Activated gamma-delta T cell treated with anti-CD3 and anti-CD28 coated beads, Interleukin-2, amount 50 U/mL, for 16 hours (primary cell): ENCODE data around the gene IQSEC1.

ENCODE experiments used
- DNase-seq: peaks from one replicate; pipeline ENCODE4 v3.0.0-alpha.2; 2020; ENCODE audit warnings: low read depth

Gene IQSEC1

DNA sequence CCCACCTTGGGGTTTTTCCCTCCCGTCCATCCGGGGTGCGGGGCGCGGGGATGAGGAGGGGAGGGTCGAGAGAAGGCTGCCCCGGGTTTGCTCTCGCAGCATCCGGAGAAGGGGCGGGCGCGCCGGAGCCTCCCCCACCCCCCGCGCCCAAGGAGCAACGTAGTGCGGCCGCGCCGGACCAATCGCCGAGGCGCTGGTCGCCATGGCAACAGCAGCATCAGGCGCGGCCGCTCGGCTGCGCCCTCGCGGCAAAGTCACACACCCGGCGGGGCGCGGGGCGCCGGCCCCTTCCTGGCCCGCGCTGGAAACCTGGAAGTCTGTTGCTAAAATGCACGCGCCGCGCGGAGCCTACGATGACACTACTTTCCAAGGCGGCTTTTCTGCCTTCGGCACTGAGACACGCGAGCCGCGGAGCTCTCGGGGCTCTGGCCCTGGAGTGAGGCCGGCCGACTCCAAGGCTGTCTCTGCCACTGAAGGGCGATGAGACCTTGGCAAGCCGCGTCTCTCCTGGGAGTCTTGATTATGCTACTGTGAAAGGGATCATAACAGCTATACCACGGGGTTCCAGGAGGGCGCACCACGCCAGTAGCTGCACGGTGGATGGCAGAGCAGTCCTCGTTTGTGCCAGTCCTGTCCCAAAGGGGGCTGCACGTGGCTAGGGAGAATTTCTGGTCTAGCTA lies at the start of gene IQSEC1:
IQSEC1 (minus strand) TSS at position 104 of the 680 bp plus-strand sequence. CDS start 415 bp downstream, outside the sequence.
- DNase-seq: peak; percentile 52

DNA sequence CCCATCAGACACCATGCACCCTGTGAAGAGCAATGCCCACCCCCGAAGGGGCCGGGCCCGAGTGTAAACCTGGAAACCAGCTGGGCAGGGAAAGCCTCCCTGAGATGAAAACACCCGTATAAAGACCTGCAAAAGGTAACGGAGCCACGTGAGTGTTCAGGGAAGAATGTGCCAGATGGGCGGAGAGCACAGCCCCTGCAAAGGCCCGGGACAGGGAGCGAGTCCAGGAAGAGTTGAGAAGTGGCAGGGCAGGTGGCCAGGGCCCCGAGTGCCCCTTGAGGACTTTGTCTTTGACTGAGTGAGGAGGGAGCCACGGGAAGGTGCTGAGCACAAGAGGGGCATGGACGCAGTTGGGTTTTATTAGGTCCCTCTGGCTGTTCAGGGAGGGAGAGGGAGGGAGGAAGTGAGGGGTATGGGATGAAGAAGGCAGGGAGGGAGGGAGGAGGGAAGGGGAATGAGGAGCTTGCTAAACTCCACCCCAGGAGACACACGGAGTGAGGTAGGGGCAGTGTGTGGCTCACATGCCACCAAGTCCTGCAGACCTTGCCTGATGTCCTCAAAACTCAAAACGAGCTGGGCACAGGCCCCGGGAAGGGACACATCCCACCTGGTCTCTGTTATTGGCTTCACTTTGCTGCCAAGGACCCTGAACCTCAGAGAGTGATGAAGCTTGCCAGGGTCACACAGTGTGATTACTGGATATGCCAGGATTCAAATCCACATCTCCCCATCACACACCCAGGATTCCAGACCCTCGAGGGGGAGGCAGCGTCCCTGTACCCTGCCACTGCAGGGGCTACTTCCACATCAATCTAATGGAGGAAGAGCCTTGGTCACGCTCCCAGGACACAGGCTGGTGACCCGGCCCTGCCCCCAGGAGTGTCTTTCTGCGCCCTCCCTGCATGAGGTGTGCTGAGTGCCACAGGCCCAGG lies 49.1 kb upstream of the IQSEC1 start:
- no peak for DNase-seq

DNA sequence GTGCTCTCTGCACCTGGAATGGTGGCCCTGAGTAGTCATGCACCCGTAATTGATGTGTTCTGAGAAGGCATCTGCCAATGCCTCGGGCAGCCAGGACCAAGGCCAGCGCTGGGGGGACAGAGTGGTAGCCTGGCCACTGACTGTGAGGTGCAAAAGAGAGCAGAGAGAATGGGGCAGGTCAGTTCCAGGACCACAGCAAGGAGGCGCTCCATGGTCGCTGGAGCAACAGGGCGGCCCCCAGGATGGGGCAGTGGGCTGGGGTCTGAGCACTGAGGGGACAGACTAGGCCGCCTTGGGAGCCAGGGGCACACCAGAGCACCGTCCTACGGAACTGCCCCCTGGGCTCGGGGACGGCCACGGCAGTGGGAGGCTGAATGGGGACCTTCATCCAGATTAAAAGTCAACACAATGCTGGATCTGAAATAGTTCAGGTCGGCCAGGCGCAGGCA lies 48.3 kb upstream of the IQSEC1 start:
- DNase-seq: no peak

DNA sequence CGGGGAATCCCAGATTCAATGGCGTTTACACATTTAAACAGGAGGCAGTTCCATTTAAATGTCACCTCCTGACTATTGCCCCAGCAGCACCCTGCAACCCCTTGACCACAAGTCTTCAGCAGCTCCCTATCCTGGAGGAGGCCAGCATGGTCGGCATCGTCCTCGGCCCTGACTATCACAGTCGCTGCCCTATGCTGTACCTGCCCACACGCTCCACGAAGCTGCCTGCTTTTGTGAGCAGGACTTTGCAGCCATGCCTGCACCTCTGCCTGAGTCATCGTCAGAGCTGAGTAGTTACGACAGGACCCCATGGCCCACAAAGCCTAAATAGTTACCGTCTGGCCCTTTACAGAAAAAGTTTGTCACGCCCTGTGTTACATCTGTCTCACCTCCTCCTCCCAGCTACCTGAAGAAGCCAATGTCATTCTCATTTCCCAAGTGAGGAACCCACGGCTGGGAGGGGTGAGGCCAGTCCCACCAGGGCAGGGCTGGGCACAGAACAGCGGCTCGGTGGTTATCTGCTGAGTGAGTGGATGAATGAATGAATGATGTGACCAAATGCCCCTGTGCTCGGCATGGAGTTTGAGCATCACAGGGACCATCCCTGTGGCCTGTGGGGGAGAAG lies 47.8 kb upstream of the IQSEC1 start:
- DNase-seq: no peak

DNA sequence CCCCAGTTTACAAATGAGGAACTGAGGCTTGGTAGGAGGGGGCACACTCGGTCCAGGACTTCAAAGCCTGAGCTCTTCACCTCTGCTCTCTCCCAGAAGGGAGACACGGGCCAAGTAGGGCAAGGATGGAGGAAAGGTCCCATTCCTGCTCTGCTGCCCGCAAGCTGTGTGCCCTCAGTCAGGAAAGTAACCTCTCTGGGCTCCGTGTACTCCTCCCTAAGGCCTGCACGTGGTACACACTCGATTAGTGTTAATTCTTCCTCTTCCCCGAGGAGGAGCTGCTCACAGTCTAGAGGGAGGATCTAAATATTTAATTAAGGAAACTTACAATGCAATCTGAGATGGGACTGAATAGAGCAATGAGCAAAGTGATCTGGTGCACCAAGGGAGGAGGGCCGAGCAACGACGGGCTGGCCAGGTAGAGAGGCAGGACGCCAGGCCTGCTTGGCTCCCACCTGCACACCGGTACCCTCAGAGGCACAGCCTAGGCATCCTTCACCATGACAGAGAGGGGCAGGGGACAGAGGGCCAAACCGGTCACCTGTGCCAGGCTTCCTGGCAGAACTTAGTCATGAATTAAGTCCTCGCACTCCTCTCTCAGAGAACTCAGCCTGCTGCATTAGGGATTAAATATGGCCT lies 47.2 kb upstream of the IQSEC1 start:
- no peak for DNase-seq

DNA sequence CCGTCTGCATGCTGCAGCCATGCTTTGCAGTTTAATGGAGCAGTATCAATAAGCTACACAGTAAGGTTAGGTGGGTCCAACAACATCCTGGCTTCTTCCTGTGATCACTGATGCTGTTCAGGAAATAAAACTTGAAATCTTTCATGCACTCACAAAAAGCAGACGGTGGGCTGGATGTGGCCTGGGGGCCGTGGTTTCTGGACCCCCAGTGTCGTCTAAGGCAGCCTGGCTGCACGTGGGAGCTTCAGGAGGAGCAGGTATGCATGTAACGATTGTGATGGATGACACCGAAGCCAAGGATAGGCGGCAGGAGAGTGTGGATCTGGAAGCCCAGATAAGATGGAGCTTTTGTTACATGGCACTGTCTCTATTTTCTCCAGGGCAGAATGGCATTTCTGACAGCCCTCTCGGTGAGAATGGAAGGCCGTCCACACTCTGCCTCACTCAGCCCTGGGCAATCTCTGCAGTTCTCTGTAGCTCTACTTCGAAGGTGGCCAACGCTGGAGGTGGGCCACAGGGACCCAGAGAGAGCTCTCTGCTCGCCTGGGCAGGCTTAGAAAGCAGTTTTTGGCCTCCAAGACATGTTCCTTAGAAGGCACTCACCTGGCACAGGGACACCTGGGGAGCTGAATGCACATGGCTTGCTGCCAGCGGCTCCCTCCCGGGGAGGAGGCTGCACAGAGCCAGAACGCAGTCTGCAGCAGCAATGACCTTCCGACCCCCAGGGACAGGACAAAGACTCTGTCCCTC lies 46.4 kb upstream of the IQSEC1 start:
- DNase-seq: no peak

DNA sequence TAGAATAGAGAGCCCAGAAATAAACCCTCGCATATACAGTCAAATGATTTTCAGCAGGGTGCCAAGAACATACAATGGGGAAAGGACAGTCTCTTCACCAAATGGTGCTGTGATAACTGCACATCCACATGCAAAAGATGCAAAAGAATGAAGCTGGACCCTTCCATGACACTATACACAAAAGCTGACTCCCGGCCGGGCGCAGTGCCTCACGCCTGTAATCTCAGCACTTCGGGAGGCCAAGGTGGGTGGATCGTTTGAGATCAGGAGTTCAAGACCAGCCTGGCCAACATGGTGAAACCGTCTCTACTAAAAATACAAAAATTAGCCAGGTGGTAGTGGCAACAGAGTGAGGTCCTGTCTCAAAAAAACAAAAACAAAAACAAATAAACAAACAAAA lies 43.2 kb upstream of the IQSEC1 start:
- DNase-seq: no peak

DNA sequence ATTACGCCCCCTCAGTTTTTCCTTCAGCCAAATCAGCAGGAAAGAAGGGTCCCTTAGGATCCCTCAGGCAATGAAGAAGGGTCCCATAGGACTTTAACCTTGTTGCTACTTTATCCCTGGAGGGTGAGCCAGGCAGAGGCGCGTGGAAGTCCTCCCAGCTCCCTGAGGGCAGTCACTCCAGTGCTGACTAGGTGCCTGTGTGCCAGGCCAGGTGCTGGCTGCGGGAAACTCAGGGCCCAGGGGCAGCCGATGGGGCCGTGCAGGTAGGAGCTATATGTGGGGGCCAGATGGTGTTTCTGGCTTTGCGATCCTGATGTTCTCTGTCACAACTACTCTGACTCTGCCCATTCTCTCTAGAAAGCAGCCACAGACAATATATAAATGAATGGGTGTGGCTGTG lies 42.8 kb upstream of the IQSEC1 start:
- DNase-seq: no peak

DNA sequence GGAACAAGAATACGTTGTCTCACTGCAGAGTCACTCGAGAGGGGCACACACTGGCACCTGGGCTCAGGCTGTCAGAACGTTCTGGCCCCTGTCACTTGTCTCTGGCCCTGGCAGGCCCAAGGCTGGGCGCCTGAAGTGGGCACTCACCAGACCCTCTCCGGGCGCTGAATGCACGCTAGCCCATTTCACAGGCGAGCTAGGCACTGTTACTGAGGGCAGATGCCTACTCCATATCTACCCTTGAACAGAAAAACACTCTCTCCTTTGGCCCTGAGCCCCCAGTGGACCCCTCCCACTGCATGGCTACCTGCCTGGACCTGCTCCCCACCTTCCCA lies 42.3 kb upstream of the IQSEC1 start:
- DNase-seq: no peak

DNA sequence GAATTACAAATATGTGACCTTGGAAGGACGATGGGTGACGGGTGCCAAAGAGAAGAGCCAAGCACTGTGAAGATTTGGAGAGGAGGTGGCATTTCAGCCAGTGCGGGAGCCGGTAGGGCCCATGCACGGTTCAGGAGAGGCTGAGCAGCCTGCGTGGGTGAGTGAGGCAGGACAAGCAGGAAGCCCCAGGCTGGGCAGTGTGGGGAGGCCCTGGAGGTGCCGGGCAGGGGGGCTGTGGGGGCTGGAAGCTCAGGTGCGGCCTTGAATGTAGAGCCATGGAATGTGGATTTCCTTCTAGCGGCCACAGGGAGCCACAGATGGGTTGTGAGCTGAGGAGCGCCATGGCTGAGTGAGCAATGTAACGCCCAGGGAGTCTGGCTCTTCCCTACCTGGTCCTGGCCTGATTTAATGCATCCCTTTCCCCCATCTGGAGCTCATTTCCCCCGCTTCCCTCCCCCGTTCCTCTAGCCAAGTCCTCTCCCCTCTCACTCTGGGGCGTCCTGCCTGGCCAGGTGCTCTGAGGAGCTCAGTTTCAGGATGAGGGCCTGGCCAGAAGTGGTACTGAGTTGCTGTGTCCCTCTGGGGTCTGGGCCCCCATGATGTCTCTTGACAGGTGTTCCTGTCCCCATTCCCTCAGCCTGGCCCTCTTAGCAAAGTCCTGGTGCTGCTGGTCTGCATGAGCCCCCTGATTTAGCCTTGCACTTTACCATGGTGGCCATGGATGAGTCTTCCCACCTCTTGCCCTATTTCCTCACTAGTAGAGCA lies 41.8 kb upstream of the IQSEC1 start:
- no peak for DNase-seq

DNA sequence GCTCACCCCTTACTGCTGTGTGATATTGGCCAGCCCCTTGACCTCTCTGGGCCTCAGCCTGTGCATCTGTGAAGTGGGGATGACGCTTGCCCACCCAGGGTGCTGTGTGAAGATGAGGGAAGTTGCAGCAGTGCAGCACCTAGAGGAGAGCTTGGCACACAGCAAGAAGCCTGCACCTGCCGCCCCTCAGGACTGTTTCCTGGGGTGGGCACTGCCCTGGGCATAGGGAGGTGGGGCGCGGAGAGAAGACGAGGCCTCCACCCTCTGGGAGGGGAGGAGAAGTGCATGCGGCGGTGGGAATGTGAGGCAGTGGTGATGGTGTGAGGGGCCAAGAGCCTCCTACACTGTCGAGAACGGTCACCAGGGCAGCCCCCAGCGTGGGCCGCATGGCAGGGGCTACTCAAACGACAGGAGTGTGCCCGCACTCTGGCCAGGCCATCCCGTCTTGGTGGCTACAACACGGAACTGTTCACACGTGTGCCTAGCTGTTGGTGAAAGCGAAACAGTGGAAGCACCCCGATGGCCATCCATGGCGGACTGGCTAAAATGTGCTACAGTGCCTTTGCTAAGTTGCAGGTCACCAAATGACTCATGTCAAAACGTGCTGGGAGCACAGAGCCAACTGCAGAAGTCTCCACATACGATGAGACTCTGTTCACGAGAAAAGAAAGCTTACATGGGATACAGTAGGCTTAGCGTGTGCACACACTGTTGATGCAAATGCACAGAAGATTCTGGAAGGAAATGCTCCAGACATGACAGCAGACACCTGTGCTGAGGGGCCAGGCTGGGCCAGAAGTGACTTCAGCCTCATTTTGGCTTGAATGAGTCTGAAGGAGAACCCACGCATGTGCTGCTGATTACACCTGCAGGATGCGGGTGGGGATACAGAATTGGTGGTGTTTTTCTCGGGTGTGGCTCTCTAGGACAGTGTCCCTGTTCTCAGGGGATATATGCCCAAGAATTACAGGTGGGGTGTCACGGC lies 40.4 kb upstream of the IQSEC1 start:
- no peak for DNase-seq

DNA sequence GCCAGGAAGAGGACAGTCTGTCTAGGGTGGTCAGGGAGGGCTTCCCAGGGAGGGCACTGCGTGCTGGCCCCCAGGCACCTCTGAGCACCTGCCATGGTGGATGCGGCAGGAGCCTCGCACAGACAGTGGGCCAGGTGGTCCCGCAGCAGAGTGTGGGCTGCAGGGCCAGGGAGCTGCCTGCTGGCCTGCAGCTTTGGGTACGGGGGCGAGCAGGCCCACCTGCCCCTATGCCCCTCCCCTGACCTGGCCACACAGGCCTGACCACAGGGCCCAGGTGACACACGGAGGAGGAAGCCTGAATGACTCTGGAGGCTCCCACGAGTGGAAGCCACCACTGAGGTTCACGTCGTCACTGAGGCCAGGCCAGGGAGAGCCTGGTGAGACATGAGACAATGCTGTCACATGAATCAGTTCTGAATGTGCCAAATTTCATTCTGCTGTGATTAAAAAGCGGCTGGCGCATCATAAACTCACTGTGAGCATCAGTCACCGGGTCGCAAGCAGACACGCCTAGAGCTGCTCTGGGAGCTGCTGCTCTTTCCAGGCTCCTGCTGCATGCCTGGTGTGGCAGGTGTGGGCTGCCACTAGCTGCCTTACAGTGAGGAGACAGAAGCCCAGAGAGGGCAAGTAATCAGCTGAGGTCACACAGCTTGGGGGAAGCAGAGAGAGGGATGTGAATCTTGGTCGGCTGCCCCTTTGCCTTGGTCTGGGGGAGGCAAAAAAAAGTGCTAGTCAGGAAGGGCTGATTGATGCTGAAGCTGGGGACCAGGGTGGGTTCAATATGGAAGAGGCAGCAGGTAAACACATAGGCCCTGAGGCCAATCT lies 39.5 kb upstream of the IQSEC1 start:
- DNase-seq: no peak

DNA sequence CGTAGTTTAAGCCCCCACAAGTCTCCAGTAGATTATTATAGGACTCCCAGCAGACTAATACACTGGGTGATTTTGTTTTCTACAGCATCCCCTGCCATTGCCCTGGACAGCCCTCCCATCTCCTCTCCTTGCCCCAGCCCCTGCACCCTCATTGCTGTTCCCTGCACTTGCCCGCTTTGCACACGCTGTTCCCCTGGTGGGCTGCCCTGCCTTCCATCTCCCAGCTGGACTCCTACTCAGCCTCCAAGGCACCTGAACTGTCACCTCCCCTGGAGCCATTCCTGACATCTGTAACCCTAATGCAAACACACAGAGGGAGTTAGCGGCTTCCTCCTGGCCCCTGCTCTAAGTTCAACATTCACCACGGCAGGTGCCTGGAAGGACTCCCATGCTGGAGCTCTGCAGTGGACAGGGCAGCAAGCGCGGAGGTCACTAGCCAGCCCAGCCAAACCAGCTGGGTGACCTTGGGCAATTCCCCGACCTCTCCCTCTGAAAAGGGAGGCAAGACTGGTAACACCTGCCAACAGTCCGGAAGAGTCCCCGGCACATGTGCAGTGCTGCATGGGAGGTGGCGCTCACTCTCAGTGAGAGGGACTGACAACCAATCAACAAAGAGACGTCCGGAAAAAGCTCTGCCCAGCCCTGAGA lies 38.8 kb upstream of the IQSEC1 start:
- DNase-seq: no peak

DNA sequence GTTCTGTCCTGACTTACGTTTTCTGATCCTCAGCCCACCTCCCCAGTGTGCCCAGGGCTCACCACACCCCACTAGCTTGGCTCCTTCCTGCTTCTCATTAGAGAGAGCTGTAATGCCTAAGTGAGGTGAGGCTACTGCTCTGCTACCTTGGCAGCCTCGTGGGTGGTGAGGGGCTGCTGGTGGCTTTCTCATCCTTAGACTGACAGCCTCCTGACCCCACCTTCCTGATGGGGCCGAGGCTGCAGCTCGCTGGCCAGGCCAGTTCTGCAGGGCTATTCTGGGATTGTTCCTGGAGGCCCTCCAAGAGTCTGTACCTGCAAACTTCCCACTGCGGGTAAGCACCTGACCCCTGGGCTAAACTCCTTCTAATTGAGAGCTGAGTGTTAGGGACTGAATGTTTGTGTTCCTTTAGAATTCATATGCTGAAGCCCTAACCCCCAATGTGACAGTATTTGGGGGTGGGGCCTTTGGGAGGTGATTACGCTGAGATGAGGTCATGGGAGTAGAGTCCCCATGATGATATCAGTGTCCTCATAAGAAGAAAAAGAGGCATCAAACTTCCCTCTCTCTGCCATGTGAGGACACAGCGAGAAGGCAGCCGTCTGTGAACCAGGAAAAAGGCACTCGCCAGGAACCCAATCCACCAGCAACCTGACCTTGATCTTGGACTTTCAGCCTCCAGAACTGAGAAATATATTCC lies 38.1 kb upstream of the IQSEC1 start:
- no peak for DNase-seq

DNA sequence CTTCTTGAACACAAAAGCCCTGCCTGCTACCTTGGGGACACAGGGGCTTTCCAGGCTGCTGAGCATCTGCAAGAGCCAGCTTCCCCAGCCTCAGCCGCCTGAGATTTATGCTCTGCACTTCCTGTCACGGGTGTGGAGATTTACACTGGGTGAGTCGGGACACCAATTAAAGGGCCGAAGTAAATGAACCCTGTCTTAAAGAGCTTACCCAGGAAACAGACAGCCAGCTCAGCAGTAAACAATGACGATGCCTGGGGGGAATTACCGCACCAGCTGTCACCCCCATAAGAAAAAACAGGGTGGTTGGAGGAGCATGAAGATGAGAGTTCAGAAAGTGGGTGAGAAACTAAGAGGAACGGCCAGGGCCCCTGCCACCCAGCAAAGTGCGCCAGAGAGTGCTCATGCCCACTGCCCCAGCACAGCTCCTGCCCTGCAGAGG lies 37.5 kb upstream of the IQSEC1 start:
- peak; percentile 5 for DNase-seq

DNA sequence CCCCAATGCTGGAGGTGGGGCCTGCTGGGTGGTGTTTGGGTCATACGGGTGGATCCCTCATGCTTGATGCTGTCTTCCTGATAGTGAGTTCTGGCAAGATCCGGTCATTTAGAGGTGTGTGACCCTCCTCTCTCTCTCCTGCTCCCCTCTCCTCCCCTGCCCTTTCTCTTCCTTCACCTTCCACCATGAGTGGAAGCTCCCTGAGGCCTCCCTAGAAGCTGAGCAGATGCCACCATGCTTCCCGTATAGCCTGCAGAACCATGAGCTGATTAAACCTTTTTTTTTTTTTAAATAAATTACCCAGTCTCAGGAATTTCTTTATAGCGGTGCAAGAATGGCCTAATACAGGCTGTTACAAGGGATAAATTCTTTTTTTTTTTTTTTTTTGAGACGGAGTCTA lies 36.3 kb upstream of the IQSEC1 start:
- DNase-seq: no peak

DNA sequence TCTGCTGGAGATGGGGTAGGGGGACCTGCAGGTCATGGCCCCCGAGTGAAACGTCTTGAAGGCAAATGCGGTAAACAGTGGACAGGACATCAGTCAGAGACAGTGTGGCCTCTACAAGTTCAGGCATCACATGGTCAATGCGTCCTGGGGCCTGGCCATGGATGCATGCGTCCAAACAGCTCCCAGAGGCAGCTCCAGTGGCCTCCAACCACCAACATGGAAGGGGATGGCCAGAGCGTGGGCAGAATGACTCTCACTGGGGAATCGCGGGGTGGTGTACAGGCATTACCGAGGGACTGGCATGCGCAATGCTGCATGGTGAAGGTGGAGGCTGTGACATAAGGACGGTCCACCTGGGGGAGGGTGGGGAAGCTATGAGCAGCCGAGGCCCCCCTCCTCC lies 35.6 kb upstream of the IQSEC1 start:
- no peak for DNase-seq

DNA sequence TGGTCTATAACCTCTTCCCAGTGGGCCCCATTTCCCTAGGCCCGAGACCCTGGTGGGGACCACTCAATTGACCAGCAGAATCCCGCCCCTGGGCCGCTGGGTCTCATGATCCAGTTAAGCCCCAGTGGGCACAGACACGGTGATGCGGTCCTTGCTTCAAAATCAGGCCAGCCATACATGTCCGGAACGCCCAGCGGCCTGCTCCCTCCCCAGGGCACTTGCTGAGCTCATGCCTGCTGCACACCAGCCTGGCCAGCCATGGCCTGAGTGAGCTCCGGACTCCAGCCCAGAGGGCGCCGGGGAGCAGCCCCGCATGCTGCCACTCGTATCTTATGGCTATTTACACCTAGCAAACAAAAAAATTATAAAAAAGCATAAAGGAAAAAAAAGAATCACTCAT lies 34.4 kb upstream of the IQSEC1 start:
- DNase-seq: no peak
